ENCODE results near the gene ZFPM1. TPM values are rescaled to one million over a fixed set of nuclear protein-coding genes. Genes with fewer than 3 reads are reported as not detected.

ZFPM1 gene
- total RNA-seq, 1 donor from 2014 or later = 0.52 TPM

DNA sequence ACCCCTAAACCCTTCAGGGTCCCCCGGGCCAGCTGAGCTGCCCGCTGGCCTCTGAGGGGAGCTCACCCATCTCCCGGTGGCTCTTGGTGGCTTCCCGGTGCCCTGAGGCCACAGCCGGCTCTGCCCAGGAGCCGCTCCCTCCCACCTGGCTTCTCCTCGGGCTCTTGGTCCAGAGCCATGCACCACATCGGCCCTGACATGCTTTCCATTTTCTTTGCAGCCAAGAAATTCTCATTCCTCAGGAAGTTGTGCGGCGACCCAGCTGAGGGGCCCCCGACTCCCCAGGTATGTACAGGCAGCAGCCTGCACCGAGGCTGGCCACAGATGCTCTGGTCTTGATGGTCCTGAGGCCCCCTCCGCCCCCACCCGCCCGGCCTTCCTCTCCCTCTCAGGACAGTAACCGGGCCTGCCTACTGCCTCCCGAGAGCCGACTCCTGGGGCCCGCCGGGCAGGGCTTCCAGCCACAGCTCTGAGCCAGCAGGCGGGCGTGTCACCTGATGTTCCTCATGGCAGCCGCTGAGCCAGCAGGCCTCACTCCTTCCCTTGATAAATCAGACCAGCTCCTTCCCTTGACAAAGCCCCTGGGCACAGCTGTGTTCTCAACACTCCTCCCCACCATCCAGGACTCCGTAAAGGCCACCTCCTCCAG lies 28.4 kb upstream of the ZFPM1 start:
- Histone ChIP-seq H3K9me3 (ENCODE audit: control insufficient read depth in 3 of 3, low read length in 3 of 3) (no peaks in the 10 kb centered on the region), H3K27me3 (ENCODE audit: control insufficient read depth in 3 of 3, insufficient read depth in 3 of 3, low read length in 3 of 3) (peaks cover 2 to 20% (median 4%) of the 10 kb centered on the region in 3 donors), H3K27ac (ENCODE audit: low read depth, low read length) (no peak overlapping the region), H3K4me1 (ENCODE audit: control insufficient read depth in 3 of 3, insufficient read depth in 3 of 3, low read length in 3 of 3) (peaks cover 0 to 10% (median 10%) of the 10 kb centered on the region in 3 donors), H3K4me3 (ENCODE audit: low read length in 3 of 3) (no peak overlapping the region), H3K36me3 (ENCODE audit: control insufficient read depth in 3 of 3, insufficient read depth in 3 of 3, low read length in 3 of 3) (no peaks in the 10 kb centered on the region), H3K9ac (ENCODE audit: low read depth in 1 of 3, low read length in 3 of 3) (peak overlapping the region in 1 of 3 donors; percentile 55)

DNA sequence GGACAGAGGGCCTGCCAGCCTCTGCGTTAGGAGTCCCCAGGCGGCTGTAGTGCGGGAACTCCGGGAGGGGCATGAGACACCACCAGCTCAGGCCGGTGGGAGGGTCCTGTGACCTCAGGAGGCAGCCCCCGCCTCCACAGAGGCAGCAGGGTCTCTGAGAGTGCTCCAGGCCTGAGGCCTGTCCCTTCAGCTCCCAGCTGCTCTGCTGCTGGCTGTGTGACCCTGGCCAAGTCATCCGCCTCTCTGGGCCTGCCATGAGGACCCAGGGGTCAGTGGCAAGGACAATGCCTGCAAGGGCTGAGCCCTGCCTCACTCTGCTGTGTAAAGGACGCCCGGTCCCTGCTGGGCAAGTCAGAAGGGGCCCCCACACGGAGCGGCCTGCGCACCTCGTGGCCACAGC lies 27.1 kb upstream of the ZFPM1 start:
- Histone ChIP-seq H3K9ac (ENCODE audit: low read depth in 1 of 3, low read length in 3 of 3) (no peak overlapping the region), H3K27ac (ENCODE audit: low read depth, low read length) (no peak overlapping the region), H3K4me1 (ENCODE audit: control insufficient read depth in 3 of 3, insufficient read depth in 3 of 3, low read length in 3 of 3) (peaks cover 5 to 16% (median 13%) of the 10 kb centered on the region in 3 donors), H3K4me3 (ENCODE audit: low read length in 3 of 3) (no peak overlapping the region), H3K27me3 (ENCODE audit: control insufficient read depth in 3 of 3, insufficient read depth in 3 of 3, low read length in 3 of 3) (peaks cover 12 to 22% (median 16%) of the 10 kb centered on the region in 3 donors), H3K36me3 (ENCODE audit: control insufficient read depth in 3 of 3, insufficient read depth in 3 of 3, low read length in 3 of 3) (no peaks in the 10 kb centered on the region), H3K9me3 (ENCODE audit: control insufficient read depth in 3 of 3, low read length in 3 of 3) (no peaks in the 10 kb centered on the region)

DNA sequence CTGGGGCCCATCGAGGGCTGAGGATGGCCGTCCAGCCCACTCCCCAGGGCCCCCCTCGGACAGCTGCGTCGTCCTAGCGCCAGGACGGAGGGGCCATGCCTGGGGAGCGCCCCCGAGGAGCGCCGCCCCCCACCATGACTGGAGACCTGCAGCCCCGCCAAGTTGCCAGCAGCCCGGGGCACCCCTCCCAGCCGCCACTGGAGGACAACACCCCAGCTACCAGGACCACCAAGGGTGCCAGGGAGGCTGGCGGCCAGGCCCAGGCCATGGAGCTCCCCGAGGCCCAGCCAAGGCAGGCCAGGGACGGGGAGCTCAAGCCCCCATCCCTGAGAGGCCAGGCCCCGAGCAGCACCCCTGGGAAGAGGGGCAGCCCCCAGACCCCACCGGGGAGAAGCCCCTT lies 25.7 kb upstream of the ZFPM1 start:
- Histone ChIP-seq H3K4me3 (ENCODE audit: low read length in 3 of 3) (no peak overlapping the region), H3K36me3 (ENCODE audit: control insufficient read depth in 3 of 3, insufficient read depth in 3 of 3, low read length in 3 of 3) (no peaks in the 10 kb centered on the region), H3K4me1 (ENCODE audit: control insufficient read depth in 3 of 3, insufficient read depth in 3 of 3, low read length in 3 of 3) (peaks cover 10 to 23% (median 21%) of the 10 kb centered on the region in 3 donors), H3K9me3 (ENCODE audit: control insufficient read depth in 3 of 3, low read length in 3 of 3) (no peaks in the 10 kb centered on the region), H3K27me3 (ENCODE audit: control insufficient read depth in 3 of 3, insufficient read depth in 3 of 3, low read length in 3 of 3) (peaks cover 25 to 31% (median 29%) of the 10 kb centered on the region in 3 donors), H3K27ac (ENCODE audit: low read depth, low read length) (no peak overlapping the region), H3K9ac (ENCODE audit: low read depth in 1 of 3, low read length in 3 of 3) (no peak overlapping the region)

DNA sequence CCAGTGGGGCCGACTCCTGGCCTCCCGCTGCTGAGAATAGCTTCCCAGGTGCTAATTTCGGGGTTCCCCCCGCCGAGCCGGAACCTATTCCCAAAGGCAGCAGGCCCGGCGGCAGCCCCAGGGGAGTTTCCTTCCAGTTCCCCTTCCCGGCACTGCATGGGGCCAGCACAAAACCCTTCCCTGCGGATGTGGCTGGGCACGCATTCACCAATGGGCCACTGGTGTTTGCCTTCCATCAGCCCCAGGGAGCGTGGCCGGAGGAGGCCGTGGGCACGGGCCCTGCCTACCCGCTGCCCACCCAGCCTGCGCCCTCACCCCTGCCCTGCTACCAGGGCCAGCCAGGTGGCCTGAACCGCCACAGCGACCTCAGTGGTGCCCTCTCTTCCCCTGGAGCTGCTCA lies 24.9 kb upstream of the ZFPM1 start:
- Histone ChIP-seq H3K9me3 (ENCODE audit: control insufficient read depth in 3 of 3, low read length in 3 of 3) (no peaks in the 10 kb centered on the region), H3K36me3 (ENCODE audit: control insufficient read depth in 3 of 3, insufficient read depth in 3 of 3, low read length in 3 of 3) (no peaks in the 10 kb centered on the region), H3K9ac (ENCODE audit: low read depth in 1 of 3, low read length in 3 of 3) (no peak overlapping the region), H3K4me3 (ENCODE audit: low read length in 3 of 3) (no peak overlapping the region), H3K27ac (ENCODE audit: low read depth, low read length) (no peak overlapping the region), H3K4me1 (ENCODE audit: control insufficient read depth in 3 of 3, insufficient read depth in 3 of 3, low read length in 3 of 3) (peaks cover 10 to 23% (median 21%) of the 10 kb centered on the region in 3 donors), H3K27me3 (ENCODE audit: control insufficient read depth in 3 of 3, insufficient read depth in 3 of 3, low read length in 3 of 3) (peaks cover 33 to 38% (median 37%) of the 10 kb centered on the region in 3 donors)

DNA sequence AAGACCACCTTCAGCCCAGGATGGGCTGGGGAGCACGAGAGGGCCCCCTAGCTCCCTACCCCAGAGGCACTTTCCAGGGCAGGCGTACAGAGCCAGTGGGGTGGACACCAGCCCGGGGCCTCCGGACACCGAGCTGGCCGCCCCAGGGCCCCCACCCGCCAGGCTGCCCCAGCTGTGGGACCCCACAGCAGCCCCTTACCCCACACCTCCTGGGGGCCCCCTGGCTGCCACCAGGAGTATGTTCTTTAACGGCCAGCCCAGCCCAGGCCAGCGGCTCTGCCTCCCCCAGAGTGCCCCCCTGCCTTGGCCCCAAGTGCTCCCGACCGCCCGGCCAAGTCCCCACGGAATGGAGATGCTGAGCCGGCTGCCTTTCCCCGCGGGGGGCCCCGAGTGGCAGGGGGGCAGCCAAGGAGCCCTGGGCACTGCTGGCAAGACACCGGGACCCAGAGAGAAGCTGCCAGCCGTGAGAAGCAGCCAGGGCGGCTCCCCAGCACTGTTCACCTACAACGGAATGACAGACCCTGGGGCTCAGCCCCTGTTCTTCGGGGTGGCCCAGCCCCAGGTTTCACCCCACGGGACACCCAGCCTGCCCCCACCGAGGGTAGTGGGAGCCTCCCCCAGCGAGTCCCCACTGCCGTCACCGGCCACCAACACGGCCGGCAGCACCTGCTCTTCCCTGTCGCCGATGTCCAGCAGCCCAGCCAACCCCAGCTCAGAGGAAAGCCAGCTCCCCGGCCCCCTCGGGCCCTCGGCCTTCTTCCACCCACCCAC lies 24.3 kb upstream of the ZFPM1 start:
- Histone ChIP-seq H3K27me3 (ENCODE audit: control insufficient read depth in 3 of 3, insufficient read depth in 3 of 3, low read length in 3 of 3) (peaks cover 34 to 40% (median 40%) of the 10 kb centered on the region in 3 donors), H3K36me3 (ENCODE audit: control insufficient read depth in 3 of 3, insufficient read depth in 3 of 3, low read length in 3 of 3) (no peaks in the 10 kb centered on the region), H3K9me3 (ENCODE audit: control insufficient read depth in 3 of 3, low read length in 3 of 3) (no peaks in the 10 kb centered on the region), H3K9ac (ENCODE audit: low read depth in 1 of 3, low read length in 3 of 3) (no peak overlapping the region), H3K4me1 (ENCODE audit: control insufficient read depth in 3 of 3, insufficient read depth in 3 of 3, low read length in 3 of 3) (peaks cover 10 to 23% (median 21%) of the 10 kb centered on the region in 3 donors), H3K27ac (ENCODE audit: low read depth, low read length) (no peak overlapping the region), H3K4me3 (ENCODE audit: low read length in 3 of 3) (no peak overlapping the region)

DNA sequence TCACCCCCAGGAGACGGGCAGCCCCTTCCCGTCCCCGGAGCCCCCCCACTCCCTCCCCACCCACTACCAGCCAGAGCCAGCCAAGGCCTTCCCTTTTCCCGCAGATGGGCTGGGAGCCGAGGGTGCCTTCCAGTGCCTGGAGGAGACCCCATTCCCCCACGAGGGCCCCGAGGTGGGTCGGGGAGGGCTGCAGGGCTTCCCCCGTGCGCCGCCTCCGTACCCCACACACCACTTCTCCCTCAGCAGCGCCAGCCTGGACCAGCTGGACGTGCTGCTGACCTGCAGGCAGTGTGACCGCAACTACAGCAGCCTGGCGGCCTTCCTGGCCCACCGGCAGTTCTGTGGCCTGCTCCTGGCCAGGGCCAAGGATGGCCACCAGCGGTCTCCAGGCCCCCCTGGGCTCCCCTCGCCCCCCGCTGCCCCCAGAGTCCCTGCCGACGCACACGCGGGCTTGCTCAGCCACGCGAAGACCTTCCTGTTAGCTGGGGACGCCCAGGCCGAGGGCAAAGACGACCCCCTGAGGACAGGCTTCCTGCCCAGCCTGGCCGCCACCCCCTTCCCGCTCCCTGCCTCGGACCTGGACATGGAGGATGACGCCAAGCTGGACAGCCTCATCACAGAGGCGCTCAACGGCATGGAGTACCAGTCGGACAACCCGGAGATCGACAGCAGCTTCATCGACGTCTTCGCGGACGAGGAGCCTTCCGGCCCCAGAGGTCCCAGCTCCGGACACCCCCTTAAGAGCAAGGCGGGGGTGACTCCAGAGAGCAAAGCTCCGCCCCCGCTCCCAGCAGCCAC lies 23.5 kb upstream of the ZFPM1 start:
- Histone ChIP-seq H3K9ac (ENCODE audit: low read depth in 1 of 3, low read length in 3 of 3) (peak overlapping the region in 1 of 3 donors; percentile 75), H3K36me3 (ENCODE audit: control insufficient read depth in 3 of 3, insufficient read depth in 3 of 3, low read length in 3 of 3) (no peaks in the 10 kb centered on the region), H3K27me3 (ENCODE audit: control insufficient read depth in 3 of 3, insufficient read depth in 3 of 3, low read length in 3 of 3) (peaks cover 34 to 44% (median 41%) of the 10 kb centered on the region in 3 donors), H3K27ac (ENCODE audit: low read depth, low read length) (no peak overlapping the region), H3K4me1 (ENCODE audit: control insufficient read depth in 3 of 3, insufficient read depth in 3 of 3, low read length in 3 of 3) (peaks cover 10 to 17% (median 15%) of the 10 kb centered on the region in 3 donors), H3K4me3 (ENCODE audit: low read length in 3 of 3) (peak overlapping the region in 2 of 3 donors; percentile 2 to 35), H3K9me3 (ENCODE audit: control insufficient read depth in 3 of 3, low read length in 3 of 3) (no peaks in the 10 kb centered on the region)

DNA sequence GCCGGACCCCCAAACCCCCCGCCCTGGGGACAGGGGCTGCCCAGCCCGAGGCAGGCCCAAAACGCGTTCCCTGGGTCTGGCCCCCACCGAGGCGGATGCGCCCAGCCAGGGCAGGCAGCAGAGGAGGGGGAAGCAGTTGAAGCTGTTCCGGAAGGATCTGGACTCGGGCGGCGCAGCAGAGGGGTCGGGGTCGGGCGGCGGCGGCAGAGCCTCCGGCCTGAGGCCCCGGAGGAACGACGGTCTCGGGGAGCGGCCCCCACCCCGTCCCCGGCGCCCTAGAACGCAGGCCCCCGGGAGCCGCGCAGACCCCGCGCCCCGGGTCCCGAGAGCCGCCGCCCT lies 22.9 kb upstream of the ZFPM1 start:
- peaks cover 34 to 47% (median 44%) of the 10 kb centered on the region in 3 donors for H3K27me3 ChIP-seq (ENCODE audit: control insufficient read depth in 3 of 3, insufficient read depth in 3 of 3, low read length in 3 of 3)
- H3K4me1 ChIP-seq (ENCODE audit: control insufficient read depth in 3 of 3, insufficient read depth in 3 of 3, low read length in 3 of 3) = peaks cover 10 to 14% (median 12%) of the 10 kb centered on the region in 3 donors
- H3K9me3 ChIP-seq (ENCODE audit: control insufficient read depth in 3 of 3, low read length in 3 of 3) = no peaks in the 10 kb centered on the region
- no peaks in the 10 kb centered on the region for H3K36me3 ChIP-seq (ENCODE audit: control insufficient read depth in 3 of 3, insufficient read depth in 3 of 3, low read length in 3 of 3)
- H3K4me3 ChIP-seq (ENCODE audit: low read length in 3 of 3) = peak overlapping the region in 2 of 3 donors; percentile 29 to 35
- H3K9ac ChIP-seq (ENCODE audit: low read depth in 1 of 3, low read length in 3 of 3) = peak overlapping the region in 2 of 3 donors; percentile 53 to 75
- no peak overlapping the region for H3K27ac ChIP-seq (ENCODE audit: low read depth, low read length)

DNA sequence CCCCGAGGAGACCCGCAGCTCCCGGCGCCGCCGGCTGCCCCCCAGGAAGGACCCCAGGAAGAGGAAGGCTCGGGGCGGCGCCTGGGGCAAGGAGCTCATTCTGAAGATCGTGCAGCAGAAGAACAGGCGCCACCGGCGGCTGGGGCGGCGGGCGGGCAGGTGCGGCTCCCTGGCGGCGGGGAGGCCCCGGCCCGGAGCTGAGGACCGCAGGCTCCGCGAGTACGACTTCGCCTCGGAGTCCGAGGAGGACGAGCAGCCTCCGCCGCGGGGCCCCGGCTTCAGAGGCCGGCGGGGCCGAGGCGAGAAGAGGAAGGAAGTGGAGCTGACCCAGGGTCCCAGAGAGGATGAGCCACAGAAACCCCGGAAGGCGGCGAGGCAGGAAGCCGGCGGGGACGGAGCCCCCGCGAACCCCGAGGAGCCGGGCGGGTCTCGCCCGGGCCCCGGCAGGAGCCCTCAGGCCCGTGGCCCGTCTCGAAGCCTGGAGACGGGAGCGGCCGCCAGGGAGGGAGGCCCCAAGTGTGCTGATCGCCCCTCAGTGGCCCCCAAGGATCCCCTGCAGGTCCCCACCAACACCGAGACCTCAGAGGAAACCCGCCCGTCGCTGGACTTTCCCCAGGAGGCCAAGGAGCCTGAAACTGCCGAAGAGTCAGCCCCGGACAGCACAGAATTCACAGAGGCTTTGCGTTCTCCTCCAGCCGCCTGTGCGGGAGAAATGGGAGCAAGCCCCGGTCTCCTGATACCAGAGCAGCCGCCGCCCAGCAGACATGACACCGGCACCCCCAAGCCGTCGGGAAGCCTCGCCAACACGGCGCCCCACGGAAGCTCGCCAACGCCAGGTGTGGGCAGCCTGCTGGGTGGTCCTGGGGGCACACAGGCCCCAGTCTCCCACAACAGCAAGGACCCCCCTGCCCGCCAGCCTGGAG lies 22.3 kb upstream of the ZFPM1 start:
- no peaks in the 10 kb centered on the region for H3K9me3 ChIP-seq (ENCODE audit: control insufficient read depth in 3 of 3, low read length in 3 of 3)
- peaks cover 34 to 47% (median 44%) of the 10 kb centered on the region in 3 donors for H3K27me3 ChIP-seq (ENCODE audit: control insufficient read depth in 3 of 3, insufficient read depth in 3 of 3, low read length in 3 of 3)
- H3K27ac ChIP-seq (ENCODE audit: low read depth, low read length) = no peak overlapping the region
- peak overlapping the region; percentile 30 to 41 (median 35) for H3K4me3 ChIP-seq (ENCODE audit: low read length in 3 of 3)
- H3K36me3 ChIP-seq (ENCODE audit: control insufficient read depth in 3 of 3, insufficient read depth in 3 of 3, low read length in 3 of 3) = no peaks in the 10 kb centered on the region
- H3K4me1 ChIP-seq (ENCODE audit: control insufficient read depth in 3 of 3, insufficient read depth in 3 of 3, low read length in 3 of 3) = peaks cover 10 to 12% (median 11%) of the 10 kb centered on the region in 3 donors
- H3K9ac ChIP-seq (ENCODE audit: low read depth in 1 of 3, low read length in 3 of 3) = peak overlapping the region; percentile 51 to 75 (median 53)

DNA sequence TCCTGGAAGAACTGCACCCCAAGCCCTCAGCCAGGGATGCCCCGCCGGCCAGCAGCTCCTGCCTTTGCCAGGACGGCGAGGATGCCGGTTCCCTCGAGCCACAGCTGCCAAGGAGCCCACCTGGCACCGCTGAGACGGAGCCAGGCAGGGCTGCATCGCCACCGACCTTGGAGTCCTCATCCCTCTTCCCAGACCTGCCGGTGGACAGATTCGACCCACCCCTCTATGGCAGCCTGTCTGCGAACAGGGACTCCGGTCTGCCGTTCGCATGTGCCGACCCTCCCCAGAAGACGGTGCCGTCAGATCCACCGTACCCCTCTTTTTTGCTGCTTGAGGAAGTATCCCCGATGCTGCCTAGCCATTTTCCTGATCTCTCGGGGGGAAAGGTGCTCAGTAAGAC lies 21.4 kb upstream of the ZFPM1 start:
- Histone ChIP-seq H3K27me3 (ENCODE audit: control insufficient read depth in 3 of 3, insufficient read depth in 3 of 3, low read length in 3 of 3) (peaks cover 34 to 47% (median 44%) of the 10 kb centered on the region in 3 donors), H3K36me3 (ENCODE audit: control insufficient read depth in 3 of 3, insufficient read depth in 3 of 3, low read length in 3 of 3) (no peaks in the 10 kb centered on the region), H3K4me1 (ENCODE audit: control insufficient read depth in 3 of 3, insufficient read depth in 3 of 3, low read length in 3 of 3) (peaks cover 10 to 12% (median 11%) of the 10 kb centered on the region in 3 donors), H3K9me3 (ENCODE audit: control insufficient read depth in 3 of 3, low read length in 3 of 3) (no peaks in the 10 kb centered on the region), H3K9ac (ENCODE audit: low read depth in 1 of 3, low read length in 3 of 3) (no peak overlapping the region), H3K4me3 (ENCODE audit: low read length in 3 of 3) (no peak overlapping the region), H3K27ac (ENCODE audit: low read depth, low read length) (no peak overlapping the region)
